GM12874 (cell line): ENCODE results near the gene NECTIN3.

ENCODE experiments used
- CTCF ChIP-seq: IDR thresholded peaks from 2 replicates; pipeline ENCODE4 v1.5.1; 2011; ENCODE audit warnings: low read depth, mild to moderate bottlenecking, control low read depth, low read length, moderate library complexity; ENCODE audit not compliant: insufficient read depth

The NECTIN3 gene, protein sequence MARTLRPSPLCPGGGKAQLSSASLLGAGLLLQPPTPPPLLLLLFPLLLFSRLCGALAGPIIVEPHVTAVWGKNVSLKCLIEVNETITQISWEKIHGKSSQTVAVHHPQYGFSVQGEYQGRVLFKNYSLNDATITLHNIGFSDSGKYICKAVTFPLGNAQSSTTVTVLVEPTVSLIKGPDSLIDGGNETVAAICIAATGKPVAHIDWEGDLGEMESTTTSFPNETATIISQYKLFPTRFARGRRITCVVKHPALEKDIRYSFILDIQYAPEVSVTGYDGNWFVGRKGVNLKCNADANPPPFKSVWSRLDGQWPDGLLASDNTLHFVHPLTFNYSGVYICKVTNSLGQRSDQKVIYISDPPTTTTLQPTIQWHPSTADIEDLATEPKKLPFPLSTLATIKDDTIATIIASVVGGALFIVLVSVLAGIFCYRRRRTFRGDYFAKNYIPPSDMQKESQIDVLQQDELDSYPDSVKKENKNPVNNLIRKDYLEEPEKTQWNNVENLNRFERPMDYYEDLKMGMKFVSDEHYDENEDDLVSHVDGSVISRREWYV

GRCh38 chr3:111071257-111072030 lies at the start of gene NECTIN3:
Gene NECTIN3 (plus strand): TSS chr3:111071816. CDS start chr3:111072018, 202 bp downstream.
- no peak for TF ChIP-seq CTCF

DNA sequence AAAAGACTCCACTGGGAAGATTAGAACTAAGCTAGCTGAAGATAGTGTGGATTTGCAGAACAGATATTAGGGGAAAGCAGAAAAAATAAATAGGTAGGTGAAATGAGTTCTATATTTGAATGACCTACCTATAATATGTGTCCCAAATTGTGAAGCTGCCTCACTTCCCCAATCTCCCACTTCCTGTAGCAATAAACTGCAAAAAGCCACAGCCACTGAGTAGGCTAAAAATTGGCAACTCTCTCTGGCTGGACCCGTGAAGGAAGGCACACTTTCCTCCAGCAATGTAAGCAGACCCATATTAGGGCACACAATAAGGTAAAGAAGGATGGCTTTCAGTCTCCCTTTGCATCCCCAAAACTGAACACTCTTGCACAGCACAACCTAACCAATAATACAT lies 43.7 kb upstream of the NECTIN3 start:
- no peak for TF ChIP-seq CTCF

DNA sequence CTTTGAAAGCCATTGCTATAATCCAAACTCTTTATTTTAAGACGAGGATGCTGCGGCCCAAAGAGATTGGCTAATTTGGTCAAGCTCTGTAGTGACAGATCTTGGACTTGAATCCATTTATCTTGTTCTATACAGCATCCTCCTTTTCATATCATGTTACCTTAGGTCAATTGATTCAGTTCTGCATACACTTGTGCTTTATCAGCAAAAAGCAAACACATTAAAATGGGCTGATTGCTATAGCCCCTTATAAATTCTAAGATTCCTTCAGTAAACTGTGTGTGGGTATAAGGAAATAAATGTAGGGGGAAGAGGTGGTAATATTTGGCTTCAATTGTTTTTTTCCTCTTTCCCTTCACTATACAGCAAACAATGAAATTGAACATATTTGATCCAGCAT lies 40.1 kb upstream of the NECTIN3 start:
- no peak for TF ChIP-seq CTCF

DNA sequence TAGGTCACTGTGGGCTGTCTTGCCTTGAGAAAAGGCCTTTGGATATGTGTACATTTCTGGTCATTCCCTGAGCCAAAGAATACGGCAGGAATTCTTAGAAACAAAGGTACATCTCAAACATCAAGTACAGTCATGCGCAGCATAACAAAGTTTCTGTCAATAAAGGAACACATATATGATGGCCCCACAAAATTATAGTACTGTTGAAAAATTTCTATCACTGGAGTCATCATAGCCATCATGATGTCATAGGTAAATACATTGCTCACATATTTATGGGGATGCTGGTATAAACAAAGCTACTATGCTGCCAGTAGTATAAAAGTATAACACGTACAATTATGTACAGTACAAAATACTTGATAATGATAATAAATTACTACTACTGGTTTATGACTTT lies 38.9 kb upstream of the NECTIN3 start:
- TF ChIP-seq CTCF: no peak

GRCh38 chr3:111033470-111034050 lies 38.1 kb upstream of the NECTIN3 start:
- no peak for TF ChIP-seq CTCF

- TF ChIP-seq CTCF: no peak
Measured at GRCh38 chr3:111035316-111035715, 36.3 kb upstream of the NECTIN3 start.

DNA sequence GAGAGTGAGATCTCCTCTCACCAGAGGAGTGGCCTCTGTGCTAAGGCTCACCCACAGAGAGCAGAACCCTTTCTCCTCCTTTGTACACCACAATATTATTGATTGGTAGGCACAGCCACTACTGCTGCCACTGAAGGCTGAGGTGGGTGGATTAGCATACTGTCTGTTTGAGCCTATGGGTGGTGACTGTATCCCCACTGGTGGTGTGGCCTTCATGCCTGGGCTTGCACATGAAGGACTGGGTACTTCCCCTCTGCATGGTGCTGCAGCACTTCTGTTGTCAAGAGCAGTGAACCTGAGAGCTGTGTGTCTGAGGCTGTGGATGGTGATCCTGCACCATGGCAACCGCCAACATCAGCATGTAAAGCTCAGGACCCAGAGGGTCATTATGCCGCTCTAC lies 35.7 kb upstream of the NECTIN3 start:
- TF ChIP-seq CTCF: no peak
